ENCODE data around the gene FAF1.

- TF ChIP-seq RAD21 (IDR thresholded peaks at IDR 0.05; ENCODE audit: low read depth) (no peak), SP1 (IDR thresholded peaks at IDR 0.05; ENCODE audit: low read depth) (no peak), YY1 (IDR thresholded peaks at IDR 0.05; ENCODE audit: extremely low read depth, insufficient replicate concordance, low read depth, low read length) (no peak)
Observed at GRCh38 chr1:50851466-50851865, 108.6 kb downstream of the FAF1 start.
